Lower lobe of right lung (tissue), 2 donors: ENCODE measurements around the gene TNNI2. TPM values are rescaled to one million over a fixed set of nuclear protein-coding genes. Genes with fewer than 3 reads are reported as not detected.

Experiments used
- ATAC-seq, 2 donors: fragments of 200-7000 bp; cut with Tn5 transposase; one replicate each; pipeline ENCODE4 v1.9.1; 2020 to 2022; ENCODE audit warnings: mild to moderate bottlenecking in 2 of 2, moderate library complexity in 2 of 2
- DNase-seq: peaks from one replicate; pipeline ENCODE4 v3.0.0-alpha.2; 2020
- H3K27ac ChIP-seq: fragments of 200-600 bp; one replicate; pipeline ENCODE4 v1.8.0; 2022
- H3K27me3 ChIP-seq: fragments of 200-600 bp; one replicate; pipeline ENCODE4 v1.8.0; 2022; ENCODE audit warnings: low read depth
- H3K36me3 ChIP-seq: fragments of 200-600 bp; one replicate; pipeline ENCODE4 v1.8.0; 2022; ENCODE audit warnings: mild to moderate bottlenecking
- H3K4me1 ChIP-seq: fragments of 200-600 bp; one replicate; pipeline ENCODE4 v1.8.0; 2022
- H3K4me3 ChIP-seq: fragments of 200-600 bp; one replicate; pipeline ENCODE4 v1.8.0; 2022; ENCODE audit warnings: mild to moderate bottlenecking
- H3K9me3 ChIP-seq: fragments of 200-600 bp; one replicate; pipeline ENCODE4 v1.8.0; 2022
- intact Hi-C: fragments of 100-400 bp; cut with DNase I; formaldehyde crosslinking; loops from one replicate; pipeline ENCODE4 v1.11.0; 2022
- total RNA-seq: library from RNA; stranded (reverse); fragmentation: NEBNext Ultra II Directional; extraction: Animal tissue kit (Norgen Biotek cat#: 25700); gene quantifications from one replicate; pipeline ENCODE4 v1.2.1, GENCODE V29; 2021
- TF ChIP-seq, protein P1 (sequence below): fragments of 200-600 bp; IDR thresholded peaks from one replicate; pipeline ENCODE4 v1.8.0; 2022; ENCODE audit warnings: antibody characterized with exemption, mild to moderate bottlenecking
- donor health status: DM: no; HTN: yes; CAD: no; lungs with severe emphysema.

The TNNI2 gene
- total RNA-seq, 1 donor from 2014 or later = 17.7 TPM

DNA sequence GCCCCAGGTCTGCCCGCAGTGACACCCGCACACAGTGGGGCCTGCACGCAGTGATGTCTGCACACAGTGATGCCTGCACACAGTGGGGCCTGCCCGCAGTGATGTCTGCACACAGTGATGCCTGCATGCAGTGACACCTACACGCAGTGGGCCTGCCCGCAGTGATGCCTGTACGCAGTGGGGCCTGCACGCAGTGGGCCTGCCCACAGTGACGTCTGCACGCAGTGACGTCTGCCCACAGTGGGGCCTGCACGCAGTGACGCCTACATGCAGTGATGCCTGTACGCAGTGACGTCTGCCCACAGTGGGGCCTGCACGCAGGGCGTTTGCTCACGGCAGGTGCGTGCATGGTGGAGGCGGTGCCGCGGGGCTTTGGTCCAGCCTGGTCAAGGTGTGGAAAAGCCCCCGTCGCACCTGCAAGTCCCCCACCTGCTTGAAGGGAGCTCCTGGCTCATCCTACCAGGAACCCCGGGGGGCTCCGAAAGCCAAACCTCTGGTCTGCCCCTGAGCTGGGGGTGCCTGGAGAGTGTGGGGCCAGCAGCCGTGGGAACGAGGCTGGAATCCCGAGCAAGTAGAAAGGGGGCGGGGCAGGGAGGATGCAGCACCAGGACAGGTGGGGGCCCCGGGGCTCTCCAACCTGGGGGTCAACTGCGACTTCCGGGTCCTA, 12.9 kb upstream of the TNNI2 start:
- DNase-seq (peak; percentile 37), ATAC-seq (no peak)
- peaks cover 1% of the 10 kb centered on the region for H3K27me3 ChIP-seq
- peak overlapping the region; percentile 81 for H3K27ac ChIP-seq
- H3K36me3 ChIP-seq = no peaks in the 10 kb centered on the region
- peaks cover 32% of the 10 kb centered on the region for H3K4me1 ChIP-seq
- TF ChIP-seq, protein P1, sequence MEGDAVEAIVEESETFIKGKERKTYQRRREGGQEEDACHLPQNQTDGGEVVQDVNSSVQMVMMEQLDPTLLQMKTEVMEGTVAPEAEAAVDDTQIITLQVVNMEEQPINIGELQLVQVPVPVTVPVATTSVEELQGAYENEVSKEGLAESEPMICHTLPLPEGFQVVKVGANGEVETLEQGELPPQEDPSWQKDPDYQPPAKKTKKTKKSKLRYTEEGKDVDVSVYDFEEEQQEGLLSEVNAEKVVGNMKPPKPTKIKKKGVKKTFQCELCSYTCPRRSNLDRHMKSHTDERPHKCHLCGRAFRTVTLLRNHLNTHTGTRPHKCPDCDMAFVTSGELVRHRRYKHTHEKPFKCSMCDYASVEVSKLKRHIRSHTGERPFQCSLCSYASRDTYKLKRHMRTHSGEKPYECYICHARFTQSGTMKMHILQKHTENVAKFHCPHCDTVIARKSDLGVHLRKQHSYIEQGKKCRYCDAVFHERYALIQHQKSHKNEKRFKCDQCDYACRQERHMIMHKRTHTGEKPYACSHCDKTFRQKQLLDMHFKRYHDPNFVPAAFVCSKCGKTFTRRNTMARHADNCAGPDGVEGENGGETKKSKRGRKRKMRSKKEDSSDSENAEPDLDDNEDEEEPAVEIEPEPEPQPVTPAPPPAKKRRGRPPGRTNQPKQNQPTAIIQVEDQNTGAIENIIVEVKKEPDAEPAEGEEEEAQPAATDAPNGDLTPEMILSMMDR = no peak
- intact Hi-C loops = no loop called here
- no peak overlapping the region for H3K4me3 ChIP-seq
- no peaks in the 10 kb centered on the region for H3K9me3 ChIP-seq

DNA sequence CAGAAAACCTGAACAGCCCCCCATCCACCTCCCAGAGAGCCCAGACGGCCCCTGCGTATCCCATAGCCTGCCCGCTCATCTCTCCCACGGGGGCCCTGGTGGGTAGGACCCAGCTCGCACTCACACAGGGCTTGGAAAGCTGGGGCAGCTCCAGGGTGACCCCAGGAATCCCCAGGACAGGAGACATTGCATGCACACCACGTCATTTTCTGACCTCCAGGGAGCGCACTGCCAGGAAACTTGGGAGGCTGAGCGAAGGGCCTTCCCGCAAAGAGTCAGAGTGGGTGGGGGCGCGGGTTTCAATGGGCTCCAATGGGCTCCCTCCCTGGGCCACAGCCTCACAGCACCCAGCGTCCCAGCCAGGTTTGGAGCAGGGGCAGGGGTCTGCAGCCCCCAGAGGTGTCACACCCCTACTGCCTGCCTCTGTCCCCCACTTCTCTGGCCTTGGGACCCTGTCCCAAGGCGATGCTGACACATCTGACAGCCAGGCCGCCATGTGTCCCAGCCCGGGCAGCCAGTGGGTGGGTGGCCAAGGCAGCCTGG, 12.2 kb upstream of the TNNI2 start:
- H3K36me3 ChIP-seq = no peaks in the 10 kb centered on the region
- peak; percentile 35 to 48 for ATAC-seq
- intact Hi-C loops = no loop called here
- TF ChIP-seq, protein P1 = peak; percentile 11
- peaks cover 37% of the 10 kb centered on the region for H3K4me1 ChIP-seq
- H3K27ac ChIP-seq = peak overlapping the region; percentile 81
- no peaks in the 10 kb centered on the region for H3K9me3 ChIP-seq
- H3K27me3 ChIP-seq = peaks cover 8% of the 10 kb centered on the region
- H3K4me3 ChIP-seq = no peak overlapping the region
- DNase-seq = peak; percentile 65

DNA sequence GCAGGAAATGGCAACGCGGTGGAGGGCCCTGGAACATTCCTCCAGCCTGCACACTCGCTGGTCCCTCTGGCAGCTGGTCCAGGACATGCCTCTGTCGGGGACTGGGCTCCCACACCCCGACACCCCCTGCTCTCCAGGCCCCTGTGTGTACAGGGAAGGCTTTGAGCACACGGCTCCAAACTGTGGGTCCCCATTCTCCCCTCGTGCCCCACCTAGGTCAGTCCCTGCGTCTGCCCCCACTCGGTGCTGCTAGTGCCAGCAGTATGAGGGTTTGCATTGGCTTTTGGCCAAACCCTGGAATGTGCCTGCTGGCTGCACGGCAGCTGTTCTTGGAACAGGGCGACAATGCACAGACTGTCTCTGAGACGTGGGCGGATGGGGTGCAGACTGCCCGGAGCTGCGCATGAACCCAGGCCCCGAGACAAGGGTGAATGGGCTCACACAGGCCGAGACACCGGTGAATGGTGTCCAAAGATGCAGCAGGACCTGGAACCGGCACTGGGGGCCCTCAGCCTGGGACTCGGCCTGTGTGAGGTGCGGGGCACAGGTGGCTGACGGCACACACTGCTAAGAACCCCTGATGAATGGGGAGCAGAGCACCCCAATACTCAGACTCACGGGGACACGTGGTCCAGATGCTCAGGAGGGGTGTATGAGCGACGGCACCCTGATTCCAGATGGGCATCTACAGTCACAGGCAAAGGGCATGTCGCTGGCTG, 11.5 kb upstream of the TNNI2 start:
- no peak overlapping the region for H3K4me3 ChIP-seq
- H3K27me3 ChIP-seq = peaks cover 8% of the 10 kb centered on the region
- H3K9me3 ChIP-seq = no peaks in the 10 kb centered on the region
- DNase-seq = peak; percentile 79
- H3K4me1 ChIP-seq = peaks cover 41% of the 10 kb centered on the region
- intact Hi-C loops = no loop called here
- peak overlapping the region; percentile 81 for H3K27ac ChIP-seq
- H3K36me3 ChIP-seq = no peaks in the 10 kb centered on the region
- TF ChIP-seq, protein P1 = no peak
- ATAC-seq = peak; percentile 74 to 82

DNA sequence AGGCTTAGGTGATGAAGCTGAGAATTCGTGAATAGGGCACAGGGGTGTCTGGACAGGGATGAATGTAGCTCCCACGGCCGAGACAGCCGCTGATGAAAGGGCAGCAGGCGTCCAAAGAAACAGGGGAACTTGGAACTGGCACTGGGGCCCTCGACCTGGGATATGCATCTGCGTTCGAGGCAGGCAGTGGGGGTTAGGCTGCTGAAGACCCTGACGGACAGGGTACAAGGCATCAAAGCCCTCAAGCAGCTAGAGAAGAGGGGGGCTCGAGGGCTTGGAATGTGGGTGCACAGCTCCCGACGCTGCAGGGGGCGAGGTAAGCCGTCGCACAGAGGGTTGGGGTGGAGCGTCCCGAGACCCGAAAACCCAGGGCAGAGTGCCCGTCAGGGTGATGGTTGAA, 10.8 kb upstream of the TNNI2 start:
- H3K9me3 ChIP-seq = no peaks in the 10 kb centered on the region
- ATAC-seq (no peak), DNase-seq (peak; percentile 36)
- H3K36me3 ChIP-seq = no peaks in the 10 kb centered on the region
- peaks cover 48% of the 10 kb centered on the region for H3K4me1 ChIP-seq
- H3K4me3 ChIP-seq = no peak overlapping the region
- H3K27ac ChIP-seq = peak overlapping the region; percentile 81
- TF ChIP-seq, protein P1 = no peak
- peaks cover 8% of the 10 kb centered on the region for H3K27me3 ChIP-seq
- intact Hi-C loops = no loop called here

DNA sequence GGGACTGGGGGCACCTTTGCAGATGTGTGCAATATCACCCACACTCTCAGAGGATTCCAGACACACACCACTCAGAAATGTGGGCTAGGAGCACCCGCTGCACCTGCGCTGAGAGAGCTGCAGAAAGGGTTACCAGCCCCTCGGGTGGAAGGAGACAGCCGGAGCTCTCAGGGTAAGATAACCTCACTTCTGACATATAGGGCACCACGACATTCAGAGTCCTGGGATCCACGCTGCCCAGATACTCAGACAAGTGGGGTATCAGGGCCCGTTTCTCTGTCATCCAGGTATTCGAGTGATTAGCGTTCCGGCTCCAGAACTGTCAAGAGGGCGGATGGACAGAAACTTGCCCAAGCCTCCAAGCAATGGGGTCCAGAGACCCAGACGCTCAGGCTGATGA, 10.2 kb upstream of the TNNI2 start:
- Histone ChIP-seq H3K4me1 (peaks cover 50% of the 10 kb centered on the region), H3K27ac (peak overlapping the region; percentile 38), H3K4me3 (no peak overlapping the region), H3K27me3 (peaks cover 8% of the 10 kb centered on the region), H3K9me3 (no peaks in the 10 kb centered on the region), H3K36me3 (no peaks in the 10 kb centered on the region)
- TF ChIP-seq, protein P1 = no peak
- intact Hi-C loops = no loop called here
- peak; percentile 30 for DNase-seq
- ATAC-seq = no peak
